ENCODE measurements around the gene PRDM16. TPM values are rescaled to one million over a fixed set of nuclear protein-coding genes. Genes with fewer than 3 reads are reported as not detected.

The PRDM16 gene
- polyA plus RNA-seq, 1 donor (not counting 4 experiments of a cell fraction or from before 2014, with no cell fraction given), result 0.05 TPM

DNA sequence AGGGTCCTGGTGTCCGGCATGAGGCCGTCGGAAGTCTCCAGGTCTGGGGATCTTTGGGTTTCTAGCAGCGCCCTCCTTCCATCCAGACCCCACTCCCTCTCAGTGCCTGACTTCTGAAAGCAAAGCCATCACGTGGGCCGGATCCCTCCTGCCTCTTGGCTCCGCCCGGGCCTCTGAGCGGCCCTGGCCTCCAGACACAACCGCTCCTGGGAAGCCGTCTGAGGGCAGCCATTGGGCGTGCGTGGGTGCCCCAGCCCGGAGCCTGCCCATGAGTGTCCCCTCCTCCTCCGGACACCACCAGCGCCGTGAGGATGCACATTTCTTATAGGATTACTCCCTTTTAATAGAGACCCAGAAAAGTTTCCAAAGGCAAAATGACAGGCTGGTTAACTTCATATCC lies 248.5 kb downstream of the PRDM16 start:
- no peak overlapping the region for H3K4me2 ChIP-seq (ENCODE audit: control insufficient read depth, extremely low read depth, insufficient read depth, low read depth, low read length)
- H3K27ac ChIP-seq (ENCODE audit: control insufficient read depth, insufficient read depth, low read length), result no peak overlapping the region
- DNase-seq (ENCODE audit: low read depth, low spot score) (no peak), FAIRE-seq (no peak)
- TF ChIP-seq, protein P1, sequence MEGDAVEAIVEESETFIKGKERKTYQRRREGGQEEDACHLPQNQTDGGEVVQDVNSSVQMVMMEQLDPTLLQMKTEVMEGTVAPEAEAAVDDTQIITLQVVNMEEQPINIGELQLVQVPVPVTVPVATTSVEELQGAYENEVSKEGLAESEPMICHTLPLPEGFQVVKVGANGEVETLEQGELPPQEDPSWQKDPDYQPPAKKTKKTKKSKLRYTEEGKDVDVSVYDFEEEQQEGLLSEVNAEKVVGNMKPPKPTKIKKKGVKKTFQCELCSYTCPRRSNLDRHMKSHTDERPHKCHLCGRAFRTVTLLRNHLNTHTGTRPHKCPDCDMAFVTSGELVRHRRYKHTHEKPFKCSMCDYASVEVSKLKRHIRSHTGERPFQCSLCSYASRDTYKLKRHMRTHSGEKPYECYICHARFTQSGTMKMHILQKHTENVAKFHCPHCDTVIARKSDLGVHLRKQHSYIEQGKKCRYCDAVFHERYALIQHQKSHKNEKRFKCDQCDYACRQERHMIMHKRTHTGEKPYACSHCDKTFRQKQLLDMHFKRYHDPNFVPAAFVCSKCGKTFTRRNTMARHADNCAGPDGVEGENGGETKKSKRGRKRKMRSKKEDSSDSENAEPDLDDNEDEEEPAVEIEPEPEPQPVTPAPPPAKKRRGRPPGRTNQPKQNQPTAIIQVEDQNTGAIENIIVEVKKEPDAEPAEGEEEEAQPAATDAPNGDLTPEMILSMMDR (optimal IDR thresholded peaks at IDR 0.05 in 1 of 3, IDR thresholded peaks at IDR 0.05 in 1 of 3, conservative IDR thresholded peaks at IDR 0.05 in 1 of 3; ENCODE audit: extremely low read depth in 1 of 3, insufficient read depth in 2 of 3, low read length in 3 of 3), result no peak
- TF ChIP-seq EZH2 (IDR thresholded peaks at IDR 0.05; ENCODE audit: low read length), result no peak
- peaks cover 18% of the 10 kb centered on the region for H3K27me3 ChIP-seq (ENCODE audit: control insufficient read depth, extremely low read depth, insufficient read depth, low read length)
- H4K20me1 ChIP-seq (ENCODE audit: control insufficient read depth, extremely low read depth, insufficient read depth, low read length), result no peaks in the 10 kb centered on the region
- no peaks in the 10 kb centered on the region for H3K36me3 ChIP-seq (ENCODE audit: control insufficient read depth in 2 of 2, extremely low read depth in 1 of 2, insufficient read depth in 2 of 2, low read length in 2 of 2)
- dilution Hi-C loops (cut with MboI; ENCODE audit: extremely low pct_ligation_motif_present, low sequenced_read_pairs), result no loop called here
- no peak overlapping the region for H3K4me3 ChIP-seq (ENCODE audit: control insufficient read depth in 2 of 3, extremely low read depth in 1 of 3, insufficient read depth in 2 of 3, low read depth in 1 of 3, low read length in 3 of 3)
- H3K9me1 ChIP-seq (ENCODE audit: control insufficient read depth, extremely low read depth, insufficient read depth, low read length), result no peaks in the 10 kb centered on the region
- no peak overlapping the region for H3K9ac ChIP-seq (ENCODE audit: control insufficient read depth, extremely low read depth, insufficient read depth, low read length)
- H2AFZ ChIP-seq (ENCODE audit: control insufficient read depth, low read length), result no peak overlapping the region
- H3K4me1 ChIP-seq (ENCODE audit: control insufficient read depth, extremely low read depth, insufficient read depth, low read length), result no peaks in the 10 kb centered on the region
- peaks cover 10% of the 10 kb centered on the region for H3K9me3 ChIP-seq (ENCODE audit: control insufficient read depth, low read depth, low read length)
- H3K79me2 ChIP-seq (ENCODE audit: control insufficient read depth, insufficient read depth, low read length), result no peaks in the 10 kb centered on the region

DNA sequence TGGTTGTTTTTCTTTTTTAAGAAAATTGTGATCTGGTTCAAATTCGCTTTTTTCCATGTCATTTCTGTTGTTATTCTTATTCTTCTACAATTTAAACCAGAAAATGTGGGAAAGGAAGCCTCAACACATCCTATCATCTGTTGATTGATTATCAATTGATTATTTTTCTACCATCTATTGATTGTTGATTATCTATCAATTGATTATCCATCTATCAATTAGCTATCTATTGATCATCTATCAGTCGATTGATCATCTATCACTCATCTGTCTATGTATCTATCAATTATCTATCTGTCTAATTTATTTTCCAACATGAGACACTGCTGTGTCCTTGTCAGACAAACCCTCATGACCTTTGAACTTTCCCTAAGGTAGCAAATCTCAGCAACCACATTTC lies 249.3 kb downstream of the PRDM16 start:
- FAIRE-seq (no peak), DNase-seq (ENCODE audit: low read depth, low spot score) (no peak)
- H3K4me1 ChIP-seq (ENCODE audit: control insufficient read depth, extremely low read depth, insufficient read depth, low read length), result no peaks in the 10 kb centered on the region
- H3K9ac ChIP-seq (ENCODE audit: control insufficient read depth, extremely low read depth, insufficient read depth, low read length), result no peak overlapping the region
- H3K4me3 ChIP-seq (ENCODE audit: control insufficient read depth in 2 of 3, extremely low read depth in 1 of 3, insufficient read depth in 2 of 3, low read depth in 1 of 3, low read length in 3 of 3), result no peak overlapping the region
- no peak overlapping the region for H3K27ac ChIP-seq (ENCODE audit: control insufficient read depth, insufficient read depth, low read length)
- H3K79me2 ChIP-seq (ENCODE audit: control insufficient read depth, insufficient read depth, low read length), result no peaks in the 10 kb centered on the region
- H3K4me2 ChIP-seq (ENCODE audit: control insufficient read depth, extremely low read depth, insufficient read depth, low read depth, low read length), result no peak overlapping the region
- peaks cover 18% of the 10 kb centered on the region for H3K27me3 ChIP-seq (ENCODE audit: control insufficient read depth, extremely low read depth, insufficient read depth, low read length)
- no peaks in the 10 kb centered on the region for H3K9me1 ChIP-seq (ENCODE audit: control insufficient read depth, extremely low read depth, insufficient read depth, low read length)
- TF ChIP-seq, protein P1 (optimal IDR thresholded peaks at IDR 0.05 in 1 of 3, IDR thresholded peaks at IDR 0.05 in 1 of 3, conservative IDR thresholded peaks at IDR 0.05 in 1 of 3; ENCODE audit: extremely low read depth in 1 of 3, insufficient read depth in 2 of 3, low read length in 3 of 3), result no peak
- H3K36me3 ChIP-seq (ENCODE audit: control insufficient read depth in 2 of 2, extremely low read depth in 1 of 2, insufficient read depth in 2 of 2, low read length in 2 of 2), result no peaks in the 10 kb centered on the region
- dilution Hi-C loops (cut with MboI; ENCODE audit: extremely low pct_ligation_motif_present, low sequenced_read_pairs), result no loop called here
- H4K20me1 ChIP-seq (ENCODE audit: control insufficient read depth, extremely low read depth, insufficient read depth, low read length), result no peaks in the 10 kb centered on the region
- H2AFZ ChIP-seq (ENCODE audit: control insufficient read depth, low read length), result no peak overlapping the region
- H3K9me3 ChIP-seq (ENCODE audit: control insufficient read depth, low read depth, low read length), result peaks cover 10% of the 10 kb centered on the region
